HepG2 (cell line): ENCODE data around the gene PDZD7. TPM values are rescaled to one million over a fixed set of nuclear protein-coding genes. Genes with fewer than 3 reads are reported as not detected.

Experiments
- ARNT2 ChIP-seq: sonication (generic); formaldehyde crosslinking; IDR thresholded peaks from 2 replicates; pipeline ENCODE4 v1.8.0; 2022; ENCODE audit warnings: mild to moderate bottlenecking, low read depth, missing genetic modification reagents, moderate library complexity
- ATM ChIP-seq: fragments of 450-650 bp; IDR thresholded peaks from 2 replicates; pipeline ENCODE4 v1.7.1; 2017; ENCODE audit warnings: mild to moderate bottlenecking, borderline replicate concordance
- FOXK1 ChIP-seq: sonication (generic); formaldehyde crosslinking; IDR thresholded peaks from 2 replicates; pipeline ENCODE4 v1.4.0; 2020; ENCODE audit warnings: low read depth, missing genetic modification reagents, borderline replicate concordance
- HDAC1 ChIP-seq: sonication (generic); formaldehyde crosslinking; IDR thresholded peaks from 2 replicates; pipeline ENCODE4 v1.5.1; 2020; ENCODE audit warnings: mild to moderate bottlenecking, missing genetic modification reagents
- MAFG ChIP-seq: sonication (generic); formaldehyde crosslinking; IDR thresholded peaks from 2 replicates; pipeline ENCODE4 v1.5.1; 2020; ENCODE audit warnings: mild to moderate bottlenecking, missing genetic modification reagents
- NFRKB ChIP-seq: fragments of 450-650 bp; IDR thresholded peaks from 2 replicates; pipeline ENCODE4 v1.6.1; 2017
- NFYC ChIP-seq: IDR thresholded peaks from 2 replicates; pipeline ENCODE4 v1.6.1; 2016; ENCODE audit warnings: missing genetic modification reagents, missing compliant biosample characterization
- SMARCE1 ChIP-seq: fragments of 450-650 bp; IDR thresholded peaks from 2 replicates; pipeline ENCODE4 v1.6.1; 2017; ENCODE audit warnings: borderline replicate concordance
- SNAPC2 ChIP-seq: sonication (generic); formaldehyde crosslinking; IDR thresholded peaks from 2 replicates; pipeline ENCODE4 v1.8.1; 2022; ENCODE audit warnings: mild to moderate bottlenecking, missing genetic modification reagents
- TGIF2 ChIP-seq: IDR thresholded peaks from 2 replicates; pipeline ENCODE4 v1.6.1; 2016; ENCODE audit warnings: control low read depth, missing compliant biosample characterization
- U2AF2 ChIP-seq: fragments of 200-400 bp; formaldehyde crosslinking; IDR thresholded peaks from 2 replicates; pipeline ENCODE4 v1.6.1; 2017; ENCODE audit warnings: low read depth, mild to moderate bottlenecking, low read length
- ZNF605 ChIP-seq: sonication (generic); formaldehyde crosslinking; IDR thresholded peaks from 2 replicates; pipeline ENCODE4 v1.8.0; 2022; ENCODE audit warnings: mild to moderate bottlenecking, missing genetic modification reagents
- ZNF720 ChIP-seq: sonication (generic); formaldehyde crosslinking; IDR thresholded peaks from 2 replicates; pipeline ENCODE4 v1.4.0; 2020; ENCODE audit warnings: missing genetic modification reagents
- polyA plus RNA-seq, 8 experiments: library from polyadenylated mRNA; depleted of rRNA in 3 of 8; stranded (reverse) in 7 of 8; unstranded in 1 of 8; fragments of >200 nt; fragmentation: Illumina TruSeq in 4 of 8; extraction: Trizol in 4 of 8; gene quantifications; 2 replicates each; pipeline versions ENCODE4 v1.2.1 to v1.2.3, GENCODE V29; 2011 to 2016; ENCODE audit warnings: low read depth in 4 of 8, missing spikeins in 1 of 8, mixed read lengths in 1 of 8; ENCODE audit not compliant: insufficient read depth in 1 of 8
- total RNA-seq, 5 experiments: library from RNA; depleted of rRNA; stranded (reverse); fragments of >200 nt; fragmentation: Illumina TruSeq; extraction: Trizol; gene quantifications; 2 replicates each; pipeline ENCODE4 v1.2.3, GENCODE V29; 2016; ENCODE audit warnings: low read depth in 1 of 5
- TF ChIP-seq, protein P1 (sequence below): sonication (generic); formaldehyde crosslinking; IDR thresholded peaks from 2 replicates; pipeline ENCODE4 v1.4.0; 2020; ENCODE audit warnings: missing genetic modification reagents, borderline replicate concordance
- TF ChIP-seq, protein P2 (sequence below): sonication (generic); formaldehyde crosslinking; IDR thresholded peaks from 2 replicates; pipeline ENCODE4 v1.5.0; 2020; ENCODE audit warnings: missing genetic modification reagents
- TF ChIP-seq, protein P3 (sequence below): sonication (generic); formaldehyde crosslinking; IDR thresholded peaks from 2 replicates; pipeline ENCODE4 v1.8.0; 2022; ENCODE audit warnings: mild to moderate bottlenecking, missing genetic modification reagents; ENCODE audit not compliant: insufficient replicate concordance
- TF ChIP-seq, protein P4 (sequence below): sonication (generic); formaldehyde crosslinking; IDR thresholded peaks from 2 replicates; pipeline ENCODE4 v1.9.0; 2022; ENCODE audit warnings: missing genetic modification reagents, mild to moderate bottlenecking, borderline replicate concordance
- TF ChIP-seq, protein P5 (sequence below): sonication (generic); formaldehyde crosslinking; IDR thresholded peaks from 2 replicates; pipeline ENCODE4 v1.9.0; 2021; ENCODE audit warnings: missing genetic modification reagents, mild to moderate bottlenecking, borderline replicate concordance

Gene PDZD7
- total and polyA plus RNA-seq, 2 of the 13 experiments (the other 11 are each of a cell fraction or from before 2014, with no cell fraction given): 0.58 to 0.73 TPM

DNA sequence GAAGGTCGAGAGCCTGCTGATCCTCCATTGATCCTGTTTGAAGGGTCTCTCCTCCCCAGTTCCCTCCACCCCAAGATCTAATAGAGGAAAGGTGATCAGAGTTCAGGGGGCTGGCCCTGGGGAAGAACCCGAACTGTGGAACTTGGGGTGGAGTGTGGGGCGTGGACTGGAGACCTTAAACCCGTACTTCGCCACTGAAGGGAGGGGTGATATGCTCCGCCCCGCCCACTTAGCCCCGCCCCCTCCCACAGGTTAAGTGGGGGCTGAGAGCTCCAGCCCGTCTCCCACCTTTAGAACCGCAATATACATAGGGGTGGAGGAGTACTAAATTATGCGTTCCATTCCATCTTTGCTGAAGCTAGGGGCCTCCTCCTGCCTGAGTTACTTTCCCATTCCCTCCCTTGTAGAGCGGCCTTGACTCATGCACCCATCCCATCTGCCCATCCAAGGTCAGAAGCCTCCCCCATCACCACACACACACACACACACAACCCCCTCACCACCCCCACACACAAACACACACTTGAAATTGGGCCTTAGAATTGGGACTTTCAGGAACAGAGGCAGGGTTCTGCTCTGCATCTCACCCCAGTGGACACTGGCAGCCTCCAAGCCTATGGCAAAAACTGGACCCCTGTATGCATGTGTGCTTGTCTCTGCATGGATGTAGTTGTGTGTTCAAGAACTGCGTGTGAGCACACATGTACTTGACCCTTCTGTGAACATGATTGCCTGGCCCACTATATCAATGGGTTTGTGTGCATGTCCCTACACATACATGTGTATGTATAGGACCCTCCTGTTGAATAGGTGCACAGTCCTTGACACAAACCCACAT is 60.6 kb downstream of the PDZD7 start (continued):
- TF ChIP-seq, protein P1, sequence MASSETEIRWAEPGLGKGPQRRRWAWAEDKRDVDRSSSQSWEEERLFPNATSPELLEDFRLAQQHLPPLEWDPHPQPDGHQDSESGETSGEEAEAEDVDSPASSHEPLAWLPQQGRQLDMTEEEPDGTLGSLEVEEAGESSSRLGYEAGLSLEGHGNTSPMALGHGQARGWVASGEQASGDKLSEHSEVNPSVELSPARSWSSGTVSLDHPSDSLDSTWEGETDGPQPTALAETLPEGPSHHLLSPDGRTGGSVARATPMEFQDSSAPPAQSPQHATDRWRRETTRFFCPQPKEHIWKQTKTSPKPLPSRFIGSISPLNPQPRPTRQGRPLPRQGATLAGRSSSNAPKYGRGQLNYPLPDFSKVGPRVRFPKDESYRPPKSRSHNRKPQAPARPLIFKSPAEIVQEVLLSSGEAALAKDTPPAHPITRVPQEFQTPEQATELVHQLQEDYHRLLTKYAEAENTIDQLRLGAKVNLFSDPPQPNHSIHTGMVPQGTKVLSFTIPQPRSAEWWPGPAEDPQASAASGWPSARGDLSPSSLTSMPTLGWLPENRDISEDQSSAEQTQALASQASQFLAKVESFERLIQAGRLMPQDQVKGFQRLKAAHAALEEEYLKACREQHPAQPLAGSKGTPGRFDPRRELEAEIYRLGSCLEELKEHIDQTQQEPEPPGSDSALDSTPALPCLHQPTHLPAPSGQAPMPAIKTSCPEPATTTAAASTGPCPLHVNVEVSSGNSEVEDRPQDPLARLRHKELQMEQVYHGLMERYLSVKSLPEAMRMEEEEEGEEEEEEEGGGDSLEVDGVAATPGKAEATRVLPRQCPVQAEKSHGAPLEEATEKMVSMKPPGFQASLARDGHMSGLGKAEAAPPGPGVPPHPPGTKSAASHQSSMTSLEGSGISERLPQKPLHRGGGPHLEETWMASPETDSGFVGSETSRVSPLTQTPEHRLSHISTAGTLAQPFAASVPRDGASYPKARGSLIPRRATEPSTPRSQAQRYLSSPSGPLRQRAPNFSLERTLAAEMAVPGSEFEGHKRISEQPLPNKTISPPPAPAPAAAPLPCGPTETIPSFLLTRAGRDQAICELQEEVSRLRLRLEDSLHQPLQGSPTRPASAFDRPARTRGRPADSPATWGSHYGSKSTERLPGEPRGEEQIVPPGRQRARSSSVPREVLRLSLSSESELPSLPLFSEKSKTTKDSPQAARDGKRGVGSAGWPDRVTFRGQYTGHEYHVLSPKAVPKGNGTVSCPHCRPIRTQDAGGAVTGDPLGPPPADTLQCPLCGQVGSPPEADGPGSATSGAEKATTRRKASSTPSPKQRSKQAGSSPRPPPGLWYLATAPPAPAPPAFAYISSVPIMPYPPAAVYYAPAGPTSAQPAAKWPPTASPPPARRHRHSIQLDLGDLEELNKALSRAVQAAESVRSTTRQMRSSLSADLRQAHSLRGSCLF: no peak
- TF ChIP-seq, protein P2, sequence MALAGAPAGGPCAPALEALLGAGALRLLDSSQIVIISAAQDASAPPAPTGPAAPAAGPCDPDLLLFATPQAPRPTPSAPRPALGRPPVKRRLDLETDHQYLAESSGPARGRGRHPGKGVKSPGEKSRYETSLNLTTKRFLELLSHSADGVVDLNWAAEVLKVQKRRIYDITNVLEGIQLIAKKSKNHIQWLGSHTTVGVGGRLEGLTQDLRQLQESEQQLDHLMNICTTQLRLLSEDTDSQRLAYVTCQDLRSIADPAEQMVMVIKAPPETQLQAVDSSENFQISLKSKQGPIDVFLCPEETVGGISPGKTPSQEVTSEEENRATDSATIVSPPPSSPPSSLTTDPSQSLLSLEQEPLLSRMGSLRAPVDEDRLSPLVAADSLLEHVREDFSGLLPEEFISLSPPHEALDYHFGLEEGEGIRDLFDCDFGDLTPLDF (CRISPR knock-in tag): no peak
- TF ChIP-seq ARNT2 (CRISPR knock-in tag) (peak; percentile 50; the same call in 1 of the 2 replicates), ATM (no peak), TGIF2 (CRISPR knock-in tag) (no peak), FOXK1 (CRISPR knock-in tag) (no peak), HDAC1 (CRISPR knock-in tag) (no peak; the same call in 1 of the 2 replicates), ZNF605 (no peak; the same call in 1 of the 2 replicates), SMARCE1 (no peak), NFRKB (no peak), NFYC (no peak; the same call in 1 of the 2 replicates), MAFG (no peak), SNAPC2 (CRISPR knock-in tag) (no peak), U2AF2 (no peak), ZNF720 (CRISPR knock-in tag) (no peak)
- TF ChIP-seq, protein P3, sequence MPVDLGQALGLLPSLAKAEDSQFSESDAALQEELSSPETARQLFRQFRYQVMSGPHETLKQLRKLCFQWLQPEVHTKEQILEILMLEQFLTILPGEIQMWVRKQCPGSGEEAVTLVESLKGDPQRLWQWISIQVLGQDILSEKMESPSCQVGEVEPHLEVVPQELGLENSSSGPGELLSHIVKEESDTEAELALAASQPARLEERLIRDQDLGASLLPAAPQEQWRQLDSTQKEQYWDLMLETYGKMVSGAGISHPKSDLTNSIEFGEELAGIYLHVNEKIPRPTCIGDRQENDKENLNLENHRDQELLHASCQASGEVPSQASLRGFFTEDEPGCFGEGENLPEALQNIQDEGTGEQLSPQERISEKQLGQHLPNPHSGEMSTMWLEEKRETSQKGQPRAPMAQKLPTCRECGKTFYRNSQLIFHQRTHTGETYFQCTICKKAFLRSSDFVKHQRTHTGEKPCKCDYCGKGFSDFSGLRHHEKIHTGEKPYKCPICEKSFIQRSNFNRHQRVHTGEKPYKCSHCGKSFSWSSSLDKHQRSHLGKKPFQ: no peak
- TF ChIP-seq, protein P4, sequence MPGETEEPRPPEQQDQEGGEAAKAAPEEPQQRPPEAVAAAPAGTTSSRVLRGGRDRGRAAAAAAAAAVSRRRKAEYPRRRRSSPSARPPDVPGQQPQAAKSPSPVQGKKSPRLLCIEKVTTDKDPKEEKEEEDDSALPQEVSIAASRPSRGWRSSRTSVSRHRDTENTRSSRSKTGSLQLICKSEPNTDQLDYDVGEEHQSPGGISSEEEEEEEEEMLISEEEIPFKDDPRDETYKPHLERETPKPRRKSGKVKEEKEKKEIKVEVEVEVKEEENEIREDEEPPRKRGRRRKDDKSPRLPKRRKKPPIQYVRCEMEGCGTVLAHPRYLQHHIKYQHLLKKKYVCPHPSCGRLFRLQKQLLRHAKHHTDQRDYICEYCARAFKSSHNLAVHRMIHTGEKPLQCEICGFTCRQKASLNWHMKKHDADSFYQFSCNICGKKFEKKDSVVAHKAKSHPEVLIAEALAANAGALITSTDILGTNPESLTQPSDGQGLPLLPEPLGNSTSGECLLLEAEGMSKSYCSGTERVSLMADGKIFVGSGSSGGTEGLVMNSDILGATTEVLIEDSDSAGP: no peak
- TF ChIP-seq, protein P5, sequence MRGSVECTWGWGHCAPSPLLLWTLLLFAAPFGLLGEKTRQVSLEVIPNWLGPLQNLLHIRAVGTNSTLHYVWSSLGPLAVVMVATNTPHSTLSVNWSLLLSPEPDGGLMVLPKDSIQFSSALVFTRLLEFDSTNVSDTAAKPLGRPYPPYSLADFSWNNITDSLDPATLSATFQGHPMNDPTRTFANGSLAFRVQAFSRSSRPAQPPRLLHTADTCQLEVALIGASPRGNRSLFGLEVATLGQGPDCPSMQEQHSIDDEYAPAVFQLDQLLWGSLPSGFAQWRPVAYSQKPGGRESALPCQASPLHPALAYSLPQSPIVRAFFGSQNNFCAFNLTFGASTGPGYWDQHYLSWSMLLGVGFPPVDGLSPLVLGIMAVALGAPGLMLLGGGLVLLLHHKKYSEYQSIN: no peak
